Tibial nerve (tissue), 4 donors: ENCODE data around the gene LGI1.

ENCODE experiments used
- CTCF ChIP-seq, 5 experiments: fragments of 200-600 bp in 3 of 5; fragments of 450-650 bp in 2 of 5; sonication (generic) in 3 of 5; IDR thresholded peaks; one replicate each; pipeline ENCODE4 v1.5.1; 2016 to 2019; ENCODE audit warnings: antibody characterized with exemption in 5 of 5, mild to moderate bottlenecking in 3 of 5, moderate library complexity in 2 of 5
- EP300 ChIP-seq, 2 donors: sonication (generic); formaldehyde crosslinking; IDR thresholded peaks; one replicate each; pipeline ENCODE4 v1.6.1; 2017; ENCODE audit warnings: antibody characterized with exemption in 2 of 2, mild to moderate bottlenecking in 1 of 2
- POLR2A ChIP-seq, 2 donors: fragments of 450-650 bp; IDR thresholded peaks; one replicate each; pipeline ENCODE4 v1.6.1; 2017; ENCODE audit warnings: antibody characterized with exemption in 2 of 2, mild to moderate bottlenecking in 2 of 2, moderate library complexity in 2 of 2

- TF ChIP-seq CTCF (IDR thresholded peaks at IDR 0.05) (no peak), POLR2A (IDR thresholded peaks at IDR 0.05) (no peak), EP300 (IDR thresholded peaks at IDR 0.05) (no peak)
Measured at GRCh38 chr10:93768892-93769291, 11.2 kb downstream of the LGI1 start.
